HEK293 (cell line): Measurements from ENCODE around the gene ILF3.

Experiments
- KLF16 ChIP-seq: fragments of 450-650 bp; formaldehyde crosslinking; IDR thresholded peaks from 2 replicates; pipeline ENCODE4 v1.5.1; 2017; ENCODE audit warnings: missing biosample characterization, missing genetic modification characterization
- TCF7L2 ChIP-seq: IDR thresholded peaks from 2 replicates; pipeline ENCODE4 v1.6.1; 2011; ENCODE audit warnings: low read depth, mild to moderate bottlenecking, inconsistent platforms, low read length, moderate library complexity, borderline replicate concordance
- YY1 ChIP-seq: fragments of 450-650 bp; formaldehyde crosslinking; IDR thresholded peaks from 2 replicates; pipeline ENCODE4 v1.5.1; 2018; ENCODE audit warnings: missing biosample characterization, missing genetic modification characterization
- ZNF133 ChIP-seq: fragments of 450-650 bp; formaldehyde crosslinking; IDR thresholded peaks from 2 replicates; pipeline ENCODE4 v1.5.1; 2016; ENCODE audit warnings: missing biosample characterization, missing genetic modification characterization
- ZNF175 ChIP-seq: fragments of 450-650 bp; formaldehyde crosslinking; IDR thresholded peaks from 2 replicates; pipeline ENCODE4 v1.5.1; 2016; ENCODE audit warnings: missing biosample characterization, missing genetic modification characterization
- ZNF302 ChIP-seq: fragments of 450-650 bp; formaldehyde crosslinking; IDR thresholded peaks from 2 replicates; pipeline ENCODE4 v1.5.1; 2016; ENCODE audit warnings: missing biosample characterization, missing genetic modification characterization, low read depth
- ZNF501 ChIP-seq: fragments of 450-650 bp; formaldehyde crosslinking; IDR thresholded peaks from 2 replicates; pipeline ENCODE4 v1.5.1; 2016; ENCODE audit warnings: missing biosample characterization, missing genetic modification characterization
- ZNF558 ChIP-seq: fragments of 450-650 bp; formaldehyde crosslinking; IDR thresholded peaks from 2 replicates; pipeline ENCODE4 v1.5.1; 2016; ENCODE audit warnings: missing biosample characterization, missing genetic modification characterization
- ZNF664 ChIP-seq: fragments of 450-650 bp; formaldehyde crosslinking; IDR thresholded peaks from 2 replicates; pipeline ENCODE4 v1.5.1; 2016; ENCODE audit warnings: missing biosample characterization, missing genetic modification characterization
- ZNF707 ChIP-seq: fragments of 450-650 bp; formaldehyde crosslinking; IDR thresholded peaks from 2 replicates; pipeline ENCODE4 v1.5.1; 2016; ENCODE audit warnings: missing biosample characterization, missing genetic modification characterization
- TF ChIP-seq, protein P1 (sequence below): fragments of 450-650 bp; formaldehyde crosslinking; IDR thresholded peaks from 2 replicates; pipeline ENCODE4 v1.5.1; 2017; ENCODE audit warnings: missing biosample characterization, missing genetic modification characterization
- TF ChIP-seq, protein P2 (sequence below): fragments of 450-650 bp; formaldehyde crosslinking; IDR thresholded peaks from 2 replicates; pipeline ENCODE4 v1.5.1; 2016; ENCODE audit warnings: missing biosample characterization, missing genetic modification characterization
- TF ChIP-seq, protein P3 (sequence below): fragments of 450-650 bp; formaldehyde crosslinking; IDR thresholded peaks from 2 replicates; pipeline ENCODE4 v1.5.1; 2016; ENCODE audit warnings: missing biosample characterization, missing genetic modification characterization

DNA sequence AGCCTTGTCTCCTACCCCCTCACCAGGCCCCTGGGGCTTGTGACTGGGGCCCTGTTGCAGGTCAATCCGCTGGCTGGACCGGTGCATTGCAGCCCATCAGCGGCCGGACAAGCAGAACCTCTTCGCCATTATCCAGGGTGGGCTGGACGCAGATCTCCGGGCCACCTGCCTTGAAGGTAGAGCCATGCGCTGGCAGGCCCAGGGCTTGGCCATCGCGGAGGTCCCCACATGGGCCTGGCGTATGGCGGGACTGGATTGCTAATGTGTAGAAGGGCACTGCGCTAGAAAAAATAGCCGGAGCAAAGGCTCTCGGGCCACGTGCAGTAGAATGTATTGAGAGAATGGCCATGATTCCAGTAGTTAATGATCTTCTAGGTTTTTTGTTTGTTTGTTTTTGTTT is 53.3 kb downstream of the ILF3 start:
- TF ChIP-seq, protein P1, sequence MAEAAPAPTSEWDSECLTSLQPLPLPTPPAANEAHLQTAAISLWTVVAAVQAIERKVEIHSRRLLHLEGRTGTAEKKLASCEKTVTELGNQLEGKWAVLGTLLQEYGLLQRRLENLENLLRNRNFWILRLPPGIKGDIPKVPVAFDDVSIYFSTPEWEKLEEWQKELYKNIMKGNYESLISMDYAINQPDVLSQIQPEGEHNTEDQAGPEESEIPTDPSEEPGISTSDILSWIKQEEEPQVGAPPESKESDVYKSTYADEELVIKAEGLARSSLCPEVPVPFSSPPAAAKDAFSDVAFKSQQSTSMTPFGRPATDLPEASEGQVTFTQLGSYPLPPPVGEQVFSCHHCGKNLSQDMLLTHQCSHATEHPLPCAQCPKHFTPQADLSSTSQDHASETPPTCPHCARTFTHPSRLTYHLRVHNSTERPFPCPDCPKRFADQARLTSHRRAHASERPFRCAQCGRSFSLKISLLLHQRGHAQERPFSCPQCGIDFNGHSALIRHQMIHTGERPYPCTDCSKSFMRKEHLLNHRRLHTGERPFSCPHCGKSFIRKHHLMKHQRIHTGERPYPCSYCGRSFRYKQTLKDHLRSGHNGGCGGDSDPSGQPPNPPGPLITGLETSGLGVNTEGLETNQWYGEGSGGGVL = no peak
- TF ChIP-seq, protein P2, sequence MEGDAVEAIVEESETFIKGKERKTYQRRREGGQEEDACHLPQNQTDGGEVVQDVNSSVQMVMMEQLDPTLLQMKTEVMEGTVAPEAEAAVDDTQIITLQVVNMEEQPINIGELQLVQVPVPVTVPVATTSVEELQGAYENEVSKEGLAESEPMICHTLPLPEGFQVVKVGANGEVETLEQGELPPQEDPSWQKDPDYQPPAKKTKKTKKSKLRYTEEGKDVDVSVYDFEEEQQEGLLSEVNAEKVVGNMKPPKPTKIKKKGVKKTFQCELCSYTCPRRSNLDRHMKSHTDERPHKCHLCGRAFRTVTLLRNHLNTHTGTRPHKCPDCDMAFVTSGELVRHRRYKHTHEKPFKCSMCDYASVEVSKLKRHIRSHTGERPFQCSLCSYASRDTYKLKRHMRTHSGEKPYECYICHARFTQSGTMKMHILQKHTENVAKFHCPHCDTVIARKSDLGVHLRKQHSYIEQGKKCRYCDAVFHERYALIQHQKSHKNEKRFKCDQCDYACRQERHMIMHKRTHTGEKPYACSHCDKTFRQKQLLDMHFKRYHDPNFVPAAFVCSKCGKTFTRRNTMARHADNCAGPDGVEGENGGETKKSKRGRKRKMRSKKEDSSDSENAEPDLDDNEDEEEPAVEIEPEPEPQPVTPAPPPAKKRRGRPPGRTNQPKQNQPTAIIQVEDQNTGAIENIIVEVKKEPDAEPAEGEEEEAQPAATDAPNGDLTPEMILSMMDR (tag by site-specific recombination) = no peak
- TF ChIP-seq ZNF664 (tag by site-specific recombination) (no peak), ZNF175 (tag by site-specific recombination) (no peak), ZNF133 (tag by site-specific recombination) (no peak), ZNF707 (tag by site-specific recombination) (no peak), KLF16 (tag by site-specific recombination) (no peak), ZNF302 (tag by site-specific recombination) (no peak), ZNF501 (tag by site-specific recombination) (no peak), YY1 (no peak), ZNF558 (tag by site-specific recombination) (no peak), TCF7L2 (no peak)
- TF ChIP-seq, protein P3, sequence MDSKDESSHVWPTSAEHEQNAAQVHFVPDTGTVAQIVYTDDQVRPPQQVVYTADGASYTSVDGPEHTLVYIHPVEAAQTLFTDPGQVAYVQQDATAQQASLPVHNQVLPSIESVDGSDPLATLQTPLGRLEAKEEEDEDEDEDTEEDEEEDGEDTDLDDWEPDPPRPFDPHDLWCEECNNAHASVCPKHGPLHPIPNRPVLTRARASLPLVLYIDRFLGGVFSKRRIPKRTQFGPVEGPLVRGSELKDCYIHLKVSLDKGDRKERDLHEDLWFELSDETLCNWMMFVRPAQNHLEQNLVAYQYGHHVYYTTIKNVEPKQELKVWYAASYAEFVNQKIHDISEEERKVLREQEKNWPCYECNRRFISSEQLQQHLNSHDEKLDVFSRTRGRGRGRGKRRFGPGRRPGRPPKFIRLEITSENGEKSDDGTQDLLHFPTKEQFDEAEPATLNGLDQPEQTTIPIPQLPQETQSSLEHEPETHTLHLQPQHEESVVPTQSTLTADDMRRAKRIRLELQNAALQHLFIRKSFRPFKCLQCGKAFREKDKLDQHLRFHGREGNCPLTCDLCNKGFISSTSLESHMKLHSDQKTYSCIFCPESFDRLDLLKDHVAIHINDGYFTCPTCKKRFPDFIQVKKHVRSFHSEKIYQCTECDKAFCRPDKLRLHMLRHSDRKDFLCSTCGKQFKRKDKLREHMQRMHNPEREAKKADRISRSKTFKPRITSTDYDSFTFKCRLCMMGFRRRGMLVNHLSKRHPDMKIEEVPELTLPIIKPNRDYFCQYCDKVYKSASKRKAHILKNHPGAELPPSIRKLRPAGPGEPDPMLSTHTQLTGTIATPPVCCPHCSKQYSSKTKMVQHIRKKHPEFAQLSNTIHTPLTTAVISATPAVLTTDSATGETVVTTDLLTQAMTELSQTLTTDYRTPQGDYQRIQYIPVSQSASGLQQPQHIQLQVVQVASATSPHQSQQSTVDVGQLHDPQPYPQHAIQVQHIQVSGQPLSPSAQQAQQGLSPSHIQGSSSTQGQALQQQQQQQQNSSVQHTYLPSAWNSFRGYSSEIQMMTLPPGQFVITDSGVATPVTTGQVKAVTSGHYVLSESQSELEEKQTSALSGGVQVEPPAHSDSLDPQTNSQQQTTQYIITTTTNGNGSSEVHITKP (tag by site-specific recombination) = no peak
